ENCODE results near the gene PTH1R.

GRCh38 chr3:46881596-46882376, 4.3 kb downstream of the PTH1R start:
- TF ChIP-seq POLR2A (IDR thresholded peaks at IDR 0.05; ENCODE audit: low read depth, low read length) (no peak), TAF1 (IDR thresholded peaks at IDR 0.05; ENCODE audit: borderline replicate concordance, low read depth, low read length) (no peak)

All from GM12892 (cell line).